Mammary epithelial cell (primary cell): ENCODE data around the gene PLK5.

Experiments used
- CTCF ChIP-seq, 2 donors: IDR thresholded peaks in 1 of 2; conservative IDR thresholded peaks in 1 of 2; 2 replicates each; pipeline ENCODE4 v1.5.1; 2011 to 2012; ENCODE audit warnings: inconsistent platforms in 2 of 2, low read length in 2 of 2, mild to moderate bottlenecking in 2 of 2, control low read depth in 1 of 2, low read depth in 1 of 2; ENCODE audit not compliant: insufficient read depth in 1 of 2; ENCODE audit errors: extremely low read depth in 1 of 2
- EZH2 ChIP-seq: IDR thresholded peaks from 2 replicates; pipeline ENCODE4 v1.6.1; 2012; ENCODE audit warnings: low read length, inconsistent platforms, borderline replicate concordance

DNA sequence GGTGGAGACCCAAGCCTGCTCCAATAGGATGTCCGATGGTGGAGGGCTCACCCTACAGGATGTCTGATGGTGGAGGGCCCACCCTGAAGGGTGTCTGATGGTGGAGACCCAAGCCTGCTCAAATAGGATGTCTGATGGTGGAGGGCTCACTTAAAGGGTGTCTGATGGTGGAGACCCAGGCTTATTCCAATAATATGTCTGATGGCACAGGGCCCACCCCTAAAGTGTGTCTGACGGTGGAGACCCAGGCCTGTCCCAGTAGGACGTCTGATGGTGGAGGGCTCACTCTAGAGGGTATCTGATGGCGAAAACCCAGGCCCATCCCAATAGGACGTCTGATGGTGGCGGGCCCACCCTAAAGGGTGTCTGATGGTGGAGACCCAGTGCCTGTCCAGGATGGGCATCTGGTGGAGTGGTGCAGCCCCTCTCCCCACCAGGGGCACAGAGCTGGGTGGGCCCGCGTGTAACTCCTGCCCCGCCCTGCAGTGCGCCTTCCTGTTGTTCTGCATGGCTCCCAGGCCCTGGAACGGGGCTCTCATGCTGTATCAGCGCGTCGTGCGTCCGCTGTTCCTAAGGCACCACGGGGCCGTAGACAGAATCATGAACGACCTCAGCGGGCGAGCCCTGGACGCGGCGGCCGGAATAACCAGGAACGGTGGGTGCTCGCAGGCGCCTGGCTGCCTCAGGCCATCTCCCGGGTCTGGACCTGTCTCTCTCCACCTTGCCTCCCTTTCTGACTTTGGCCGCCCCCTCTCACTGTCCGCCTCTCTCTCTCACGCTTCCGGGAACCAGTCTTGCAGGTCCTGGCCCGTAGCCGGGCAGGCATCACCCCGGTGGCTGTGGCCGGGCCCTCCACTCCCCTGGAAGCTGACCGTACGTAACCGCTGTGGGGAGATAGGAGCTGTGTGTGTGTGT lies 27.8 kb upstream of the PLK5 start:
- TF ChIP-seq CTCF (conservative IDR thresholded peaks at IDR 0.05 in 1 of 2, IDR thresholded peaks at IDR 0.05 in 1 of 2; ENCODE audit: extremely low read depth in 1 of 2, insufficient read depth in 1 of 2, low read depth in 1 of 2, low read length in 2 of 2) (no peak), EZH2 (no peak)
